KMS-11 (cell line): ENCODE data around the gene HPSE2.
A peak's percentile ranks its signal among the peaks of the same experiment; 100 is the strongest.

Experiments
- H2AFZ ChIP-seq: fragments of 200-600 bp; sonication (generic); 2 replicates; pipeline ENCODE4 v1.6.1; 2016; ENCODE audit warnings: antibody characterized with exemption, mixed run types, low read depth
- H3K27ac ChIP-seq: fragments of 200-600 bp; sonication (generic); 2 replicates; pipeline ENCODE4 v1.6.1; 2016; ENCODE audit warnings: mild to moderate bottlenecking, mixed run types
- H3K27me3 ChIP-seq: fragments of 200-600 bp; sonication (generic); 2 replicates; pipeline ENCODE4 v1.6.1; 2017; ENCODE audit warnings: mild to moderate bottlenecking, low read depth, mixed run types, moderate library complexity; ENCODE audit not compliant: insufficient read depth
- H3K36me3 ChIP-seq: fragments of 200-600 bp; sonication (generic); 2 replicates; pipeline ENCODE4 v1.6.1; 2017; ENCODE audit warnings: mild to moderate bottlenecking, mixed run types; ENCODE audit not compliant: insufficient read depth
- H3K4me1 ChIP-seq: fragments of 200-600 bp; sonication (generic); 2 replicates; pipeline ENCODE4 v1.6.1; 2016; ENCODE audit warnings: mild to moderate bottlenecking, low read depth, mixed run types; ENCODE audit not compliant: poor library complexity, severe bottlenecking
- H3K4me2 ChIP-seq: fragments of 200-600 bp; sonication (generic); 2 replicates; pipeline ENCODE4 v1.7.0; 2016; ENCODE audit warnings: mild to moderate bottlenecking, mixed run types
- H3K4me3 ChIP-seq: fragments of 200-600 bp; sonication (generic); IDR thresholded peaks from 2 replicates; pipeline ENCODE4 v1.6.1; 2017; ENCODE audit warnings: low read depth, low read length, mixed read lengths; ENCODE audit not compliant: insufficient read depth
- H3K79me2 ChIP-seq: fragments of 200-600 bp; sonication (generic); 2 replicates; pipeline ENCODE4 v1.6.1; 2016; ENCODE audit warnings: low read depth, mixed run types; ENCODE audit not compliant: insufficient read depth
- H3K9ac ChIP-seq: fragments of 200-600 bp; sonication (generic); 2 replicates; pipeline ENCODE4 v1.6.1; 2016; ENCODE audit warnings: mild to moderate bottlenecking, mixed run types
- H4K20me1 ChIP-seq: fragments of 200-600 bp; sonication (generic); 2 replicates; pipeline ENCODE4 v1.6.1; 2016; ENCODE audit warnings: mild to moderate bottlenecking, mixed run types; ENCODE audit not compliant: insufficient read depth
- CTCF ChIP-seq: fragments of 200-600 bp; sonication (generic); conservative IDR thresholded peaks from 2 replicates; pipeline ENCODE4 v1.6.1; 2017; ENCODE audit warnings: low read depth, mild to moderate bottlenecking, antibody characterized with exemption, low read length, moderate library complexity, mixed read lengths

HPSE2 gene

GRCh38 chr10:98673171-98673782, 562.4 kb downstream of the HPSE2 start:
- no peak overlapping the region for H3K4me3 ChIP-seq
- H3K9ac ChIP-seq = no peak overlapping the region
- no peaks in the 10 kb centered on the region for H4K20me1 ChIP-seq
- no peaks in the 10 kb centered on the region for H3K36me3 ChIP-seq
- H3K4me1 ChIP-seq = no peaks in the 10 kb centered on the region
- no peak overlapping the region for H3K27ac ChIP-seq
- no peak overlapping the region for H3K4me2 ChIP-seq
- no peaks in the 10 kb centered on the region for H3K27me3 ChIP-seq
- no peak for TF ChIP-seq CTCF
- H3K79me2 ChIP-seq = no peaks in the 10 kb centered on the region
- H2AFZ ChIP-seq = no peak overlapping the region

GRCh38 chr10:98667081-98667480, 568.6 kb downstream of the HPSE2 start:
- Histone ChIP-seq H3K27ac (no peak overlapping the region), H3K4me2 (no peak overlapping the region), H2AFZ (no peak overlapping the region), H3K9ac (no peak overlapping the region), H3K4me1 (no peaks in the 10 kb centered on the region), H3K36me3 (no peaks in the 10 kb centered on the region), H3K27me3 (no peaks in the 10 kb centered on the region), H3K4me3 (no peak overlapping the region), H3K79me2 (no peaks in the 10 kb centered on the region), H4K20me1 (no peaks in the 10 kb centered on the region)
- TF ChIP-seq CTCF = no peak

- H3K4me2 ChIP-seq = no peak overlapping the region
- H3K27ac ChIP-seq = no peak overlapping the region
- H2AFZ ChIP-seq = no peak overlapping the region
- TF ChIP-seq CTCF = no peak
- no peaks in the 10 kb centered on the region for H3K79me2 ChIP-seq
- H3K9ac ChIP-seq = no peak overlapping the region
- H4K20me1 ChIP-seq = no peaks in the 10 kb centered on the region
- H3K36me3 ChIP-seq = no peaks in the 10 kb centered on the region
- H3K27me3 ChIP-seq = no peaks in the 10 kb centered on the region
- no peak overlapping the region for H3K4me3 ChIP-seq
- H3K4me1 ChIP-seq = no peaks in the 10 kb centered on the region
Observed at GRCh38 chr10:98666276-98666675, 569.4 kb downstream of the HPSE2 start.

GRCh38 chr10:98664329-98665042, 571.2 kb downstream of the HPSE2 start:
- Histone ChIP-seq H2AFZ (peak overlapping the region; percentile 44; the same call in 1 of the 2 replicates), H3K36me3 (no peaks in the 10 kb centered on the region), H3K4me1 (no peaks in the 10 kb centered on the region), H3K27ac (no peak overlapping the region), H3K9ac (no peak overlapping the region), H3K4me3 (no peak overlapping the region), H3K4me2 (no peak overlapping the region), H4K20me1 (no peaks in the 10 kb centered on the region), H3K79me2 (no peaks in the 10 kb centered on the region), H3K27me3 (no peaks in the 10 kb centered on the region)
- peak; percentile 86 for TF ChIP-seq CTCF
